ENCODE results near the gene SNRPA.

The SNRPA gene

GRCh38 chr19:40733149-40733548 is 17.9 kb upstream of the SNRPA start:
- ATAC-seq, result no peak
- TF ChIP-seq ZNF8 (CRISPR knock-in tag; IDR thresholded peaks at IDR 0.05) (no peak), PPARA (CRISPR knock-in tag; IDR thresholded peaks at IDR 0.05; ENCODE audit: borderline replicate concordance) (no peak)

GRCh38 chr19:40735013-40735771 is 15.8 kb upstream of the SNRPA start:
- TF ChIP-seq GLIS3 (CRISPR knock-in tag; IDR thresholded peaks at IDR 0.05) (no peak), SNAI2 (CRISPR knock-in tag; IDR thresholded peaks at IDR 0.05) (no peak), ZFP30 (CRISPR knock-in tag; IDR thresholded peaks at IDR 0.05) (no peak), RARB (CRISPR knock-in tag; IDR thresholded peaks at IDR 0.05) (no peak), POU6F1 (CRISPR knock-in tag; IDR thresholded peaks at IDR 0.05; ENCODE audit: borderline replicate concordance, low read depth) (no peak), CSDC2 (CRISPR knock-in tag; IDR thresholded peaks at IDR 0.05) (no peak), TCF4 (CRISPR knock-in tag; IDR thresholded peaks at IDR 0.05; ENCODE audit: borderline replicate concordance) (no peak), PPARA (CRISPR knock-in tag; IDR thresholded peaks at IDR 0.05; ENCODE audit: borderline replicate concordance) (no peak), ZC3H10 (CRISPR knock-in tag; IDR thresholded peaks at IDR 0.05) (no peak), OSR1 (CRISPR knock-in tag; IDR thresholded peaks at IDR 0.05) (no peak)
- ATAC-seq, result no peak

GRCh38 chr19:40736661-40737060 is 14.3 kb upstream of the SNRPA start:
- TF ChIP-seq ZNF8 (CRISPR knock-in tag; IDR thresholded peaks at IDR 0.05), result no peak
- no peak for TF ChIP-seq ZC3H10 (CRISPR knock-in tag; IDR thresholded peaks at IDR 0.05)
- no peak for TF ChIP-seq POU6F1 (CRISPR knock-in tag; IDR thresholded peaks at IDR 0.05; ENCODE audit: borderline replicate concordance, low read depth)
- TF ChIP-seq PATZ1 (CRISPR knock-in tag; IDR thresholded peaks at IDR 0.05; ENCODE audit: borderline replicate concordance), result no peak
- TF ChIP-seq ZFP30 (CRISPR knock-in tag; IDR thresholded peaks at IDR 0.05), result no peak
- TF ChIP-seq OSR1 (CRISPR knock-in tag; IDR thresholded peaks at IDR 0.05), result no peak
- no peak for TF ChIP-seq RARB (CRISPR knock-in tag; IDR thresholded peaks at IDR 0.05)
- TF ChIP-seq PPARA (CRISPR knock-in tag; IDR thresholded peaks at IDR 0.05; ENCODE audit: borderline replicate concordance), result no peak
- TF ChIP-seq ARNTL (CRISPR knock-in tag; IDR thresholded peaks at IDR 0.05; ENCODE audit: borderline replicate concordance, low read depth), result no peak
- ATAC-seq, result no peak

GRCh38 chr19:40737102-40737644 is 13.8 kb upstream of the SNRPA start:
- no peak for ATAC-seq

More at GRCh38 chr19:40737102-40737644, 13.8 kb upstream of the SNRPA start:
- TF ChIP-seq ZNF565 (CRISPR knock-in tag; conservative IDR thresholded peaks at IDR 0.05; ENCODE audit: low read depth) (no peak), ARNTL (CRISPR knock-in tag; IDR thresholded peaks at IDR 0.05; ENCODE audit: borderline replicate concordance, low read depth) (no peak), POU6F1 (CRISPR knock-in tag; IDR thresholded peaks at IDR 0.05; ENCODE audit: borderline replicate concordance, low read depth) (no peak), BACH2 (CRISPR knock-in tag; IDR thresholded peaks at IDR 0.05; ENCODE audit: borderline replicate concordance) (no peak)
